ENCODE data around the gene ENOSF1.

Gene ENOSF1

DNA sequence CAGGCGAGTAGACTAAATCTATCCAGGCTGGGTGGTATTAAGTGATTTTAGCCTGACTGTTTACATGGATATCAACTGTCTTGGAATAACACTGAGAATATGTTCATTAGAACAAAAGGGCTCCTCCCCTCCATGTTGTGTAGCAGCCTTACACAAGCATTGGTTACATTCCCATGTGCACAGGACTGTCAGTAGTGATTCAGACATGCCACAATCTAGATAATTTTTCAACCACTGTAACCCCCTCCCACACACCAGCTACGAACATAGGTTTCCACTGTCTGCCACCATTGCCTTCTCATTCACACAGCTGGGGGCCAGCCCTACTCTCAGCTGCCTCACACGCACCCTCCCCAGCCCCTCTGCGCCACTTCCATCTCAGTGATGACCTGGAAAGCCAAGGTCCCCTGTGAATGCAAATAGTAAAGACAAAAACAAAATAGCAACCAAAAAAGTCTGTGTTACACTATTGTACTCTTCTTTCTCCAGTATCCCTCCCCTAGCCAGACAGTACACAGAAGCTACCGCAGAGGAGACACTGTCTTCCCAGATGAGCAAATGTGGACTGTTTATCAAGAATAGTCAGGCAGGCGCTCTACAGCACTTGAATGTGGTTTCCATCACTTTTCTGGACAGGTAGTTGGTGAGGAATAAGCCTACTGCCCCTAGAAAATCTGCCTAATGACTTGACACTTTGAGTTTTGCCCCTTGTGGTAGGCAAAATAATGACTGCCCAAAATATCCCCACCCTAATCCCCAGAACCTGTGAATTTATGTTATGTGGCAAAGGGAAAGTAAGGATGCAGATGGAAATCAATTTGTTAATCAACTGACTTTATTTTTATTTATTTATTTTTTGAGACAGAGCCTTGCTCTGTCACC, 82.9 kb downstream of the ENOSF1 start:
- DNase-seq, result no peak

GRCh38 chr18:627231-627630, 85.2 kb downstream of the ENOSF1 start:
- no peak for DNase-seq

DNA sequence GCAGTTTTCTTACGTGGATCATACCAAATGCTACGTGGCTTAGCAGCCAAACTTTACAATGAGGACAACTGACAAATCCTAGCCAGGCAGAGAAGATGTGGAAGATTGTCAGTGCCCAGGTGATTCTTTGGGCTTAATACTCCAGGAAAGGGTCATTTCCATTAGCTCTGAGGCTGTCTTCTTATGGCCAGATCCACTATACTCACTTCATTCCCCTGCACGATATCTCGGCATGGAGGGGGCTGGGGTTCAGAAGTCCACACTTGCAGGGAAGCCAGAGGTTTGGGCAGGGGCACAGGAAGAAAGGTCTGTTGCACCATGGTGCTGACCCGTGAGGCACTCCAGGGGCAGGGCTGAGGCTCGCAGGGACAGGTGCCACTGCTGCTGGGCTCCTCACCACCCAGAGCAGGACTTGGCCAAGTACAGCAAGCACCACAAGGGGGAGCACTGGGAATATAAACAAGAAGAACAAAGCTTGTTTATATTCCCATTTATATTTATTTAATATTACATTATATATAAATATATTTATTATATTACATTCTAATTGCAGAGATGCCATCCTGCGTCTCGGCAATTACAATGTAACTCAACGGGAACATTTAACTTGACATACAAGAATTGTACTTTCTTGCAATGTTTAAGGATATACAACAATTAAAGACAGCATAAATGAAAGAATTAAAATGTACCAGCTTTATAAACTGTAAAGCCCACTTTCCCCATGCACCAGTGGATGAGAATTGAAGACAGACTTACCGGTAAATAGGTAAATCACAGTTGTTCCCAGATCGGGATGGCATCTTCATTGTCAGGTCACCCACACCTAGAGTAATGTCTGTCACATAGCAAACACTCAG, 88.4 kb downstream of the ENOSF1 start:
- DNase-seq, result no peak

GRCh38 chr18:622289-622688, 90.1 kb downstream of the ENOSF1 start:
- DNase-seq, result no peak

DNA sequence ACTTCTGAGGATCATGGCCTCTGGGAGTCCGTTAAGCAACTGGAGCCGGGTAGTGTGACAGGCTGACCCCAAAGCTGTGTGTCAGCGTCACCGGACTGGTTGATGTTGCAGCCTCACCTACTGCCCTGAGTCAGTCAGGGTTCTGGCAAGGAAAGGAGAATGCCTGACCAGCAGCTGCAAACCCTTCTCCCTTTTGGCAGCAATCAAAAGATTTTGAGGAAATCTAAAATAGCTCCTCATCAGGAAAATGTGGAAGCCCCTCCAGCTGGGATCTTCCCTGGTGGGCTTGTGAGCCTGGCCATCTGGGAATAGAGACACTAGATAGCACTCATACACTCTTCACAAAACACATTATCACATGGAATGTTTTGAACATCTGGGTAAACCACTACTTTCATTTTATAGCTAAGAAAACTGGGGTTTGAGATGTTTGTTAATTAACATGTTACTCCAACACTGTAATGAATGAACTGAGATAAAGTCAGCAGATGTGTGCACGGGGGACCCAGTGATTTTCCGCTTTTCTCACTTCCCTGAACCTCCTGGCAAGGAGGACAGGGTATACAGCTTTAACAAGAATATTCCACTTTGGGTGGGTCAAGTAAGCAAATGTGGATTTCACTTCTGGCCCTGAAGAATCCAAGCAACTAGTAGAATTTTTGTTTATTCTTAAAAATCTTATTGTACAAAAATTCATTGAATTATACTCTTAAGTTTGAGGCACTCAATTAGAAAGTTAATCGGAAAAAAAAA, 91.0 kb downstream of the ENOSF1 start:
- DNase-seq, result no peak

Data from NCI-H1092 (cell line).